GM18867 (cell line): ENCODE results near the gene UBE2D2.
"Not testable (repeated sequence)": the region's sequence is repeated elsewhere in the genome, so short reads cannot be mapped to it uniquely, and the experiment has no call there.

Experiments used
- ATAC-seq: cut with Tn5 transposase; IDR thresholded peaks from one replicate; pipeline ENCODE4 v1.9.1; 2021; ENCODE audit warnings: mild to moderate bottlenecking, moderate library complexity; ENCODE audit not compliant: unreplicated experiment

UBE2D2 gene

GRCh38 chr5:139546593-139546992 is 14.5 kb upstream of the UBE2D2 start:
- not testable (repeated sequence) for ATAC-seq

- no peak for ATAC-seq
Observed at GRCh38 chr5:139549162-139549894, 11.8 kb upstream of the UBE2D2 start.

GRCh38 chr5:139550051-139550872 is 10.9 kb upstream of the UBE2D2 start:
- not testable (repeated sequence) for ATAC-seq

- no peak for ATAC-seq
Observed at GRCh38 chr5:139551191-139551889, 9.8 kb upstream of the UBE2D2 start.

DNA sequence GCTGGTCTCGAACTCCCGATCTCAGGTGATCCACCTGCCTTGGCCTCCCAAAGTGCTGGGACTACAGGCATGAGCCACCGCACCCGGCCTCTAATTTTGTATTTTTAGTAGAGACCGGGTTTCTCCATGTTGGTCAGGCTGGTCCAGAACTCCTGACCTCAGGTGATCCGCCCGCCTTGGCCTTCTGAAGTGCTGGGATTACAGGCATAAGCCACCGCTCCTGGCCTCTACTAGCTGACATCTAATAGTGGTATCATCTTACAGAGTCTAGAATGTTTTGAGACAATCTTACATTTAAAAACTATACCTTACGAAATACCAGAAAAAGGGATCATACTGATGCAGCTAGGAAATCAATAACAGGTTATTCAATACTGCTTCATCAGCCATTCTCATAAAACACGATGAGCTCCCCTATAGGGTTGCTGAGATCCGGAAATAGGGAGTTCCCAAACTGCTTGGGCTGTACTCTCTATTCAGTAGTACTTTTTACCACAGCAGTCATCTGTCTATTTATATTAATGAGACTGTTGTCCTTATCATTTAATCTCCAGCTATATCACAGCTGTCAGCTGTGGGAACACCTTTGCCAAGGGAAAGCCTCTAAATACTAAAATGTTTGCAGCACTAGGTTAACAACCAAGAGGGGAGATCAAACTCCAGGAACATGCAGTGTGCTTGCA is 8.1 kb upstream of the UBE2D2 start:
- ATAC-seq, result no peak

GRCh38 chr5:139554264-139554663 is 6.9 kb upstream of the UBE2D2 start:
- no peak for ATAC-seq

DNA sequence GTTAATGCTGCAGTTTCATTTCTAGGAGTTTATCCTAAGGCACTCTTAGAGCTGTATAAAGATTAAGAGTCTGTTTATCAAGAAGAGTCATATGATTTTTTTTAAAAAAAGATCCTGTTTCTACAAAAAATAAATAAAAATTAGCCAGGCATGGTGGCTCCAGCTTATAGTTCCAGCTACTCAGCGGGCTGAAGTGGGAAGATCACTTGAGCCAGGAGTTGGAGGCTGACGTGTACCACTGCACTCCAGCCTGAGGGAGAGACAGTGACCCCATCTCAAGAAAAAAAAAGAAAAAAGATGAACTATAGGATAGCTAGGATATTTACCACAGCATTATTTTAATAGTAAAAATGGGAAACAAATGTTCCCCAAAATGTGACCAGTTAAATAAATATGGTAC is 3.3 kb upstream of the UBE2D2 start:
- ATAC-seq, result no peak

DNA sequence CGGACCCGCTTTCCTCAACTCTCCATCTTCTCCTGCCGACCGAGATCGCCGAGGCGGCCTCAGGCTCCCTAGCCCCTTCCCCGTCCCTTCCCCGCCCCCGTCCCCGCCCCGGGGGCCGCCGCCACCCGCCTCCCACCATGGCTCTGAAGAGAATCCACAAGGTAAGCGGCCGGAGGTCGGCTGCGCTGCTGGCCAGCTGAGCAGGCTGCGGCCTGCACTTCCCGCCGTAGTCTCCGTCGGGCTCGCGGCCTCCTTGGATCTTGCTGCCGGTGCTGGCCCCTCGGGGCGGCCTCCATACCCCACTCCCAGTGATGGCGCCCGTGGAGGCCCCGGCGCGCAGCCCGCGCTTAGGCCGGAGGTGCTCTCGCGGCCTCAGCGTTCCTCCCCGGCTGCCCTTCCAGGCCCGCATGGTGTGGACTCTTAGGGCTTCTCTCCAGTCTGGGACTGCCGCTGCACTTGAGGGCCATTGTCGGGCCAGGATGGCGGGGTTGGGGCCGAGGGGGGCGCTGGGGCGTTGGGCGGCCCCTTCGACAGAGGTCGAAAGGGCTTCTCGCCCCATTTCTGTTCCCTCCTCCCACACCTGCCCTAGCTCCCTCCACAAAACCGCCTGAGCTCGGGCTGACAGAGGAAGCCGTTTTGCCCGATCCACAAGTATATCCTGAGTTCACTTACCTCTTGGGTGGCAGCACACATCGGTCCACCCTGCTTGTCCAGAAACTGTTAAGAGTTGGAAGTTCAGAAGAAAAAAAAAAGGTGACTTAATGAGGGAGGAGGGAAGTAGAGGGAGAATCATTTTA is 714 bp downstream of the UBE2D2 start:
- peak; percentile 18 for ATAC-seq

GRCh38 chr5:139562847-139563246 is 1.7 kb downstream of the UBE2D2 start:
- no peak for ATAC-seq

DNA sequence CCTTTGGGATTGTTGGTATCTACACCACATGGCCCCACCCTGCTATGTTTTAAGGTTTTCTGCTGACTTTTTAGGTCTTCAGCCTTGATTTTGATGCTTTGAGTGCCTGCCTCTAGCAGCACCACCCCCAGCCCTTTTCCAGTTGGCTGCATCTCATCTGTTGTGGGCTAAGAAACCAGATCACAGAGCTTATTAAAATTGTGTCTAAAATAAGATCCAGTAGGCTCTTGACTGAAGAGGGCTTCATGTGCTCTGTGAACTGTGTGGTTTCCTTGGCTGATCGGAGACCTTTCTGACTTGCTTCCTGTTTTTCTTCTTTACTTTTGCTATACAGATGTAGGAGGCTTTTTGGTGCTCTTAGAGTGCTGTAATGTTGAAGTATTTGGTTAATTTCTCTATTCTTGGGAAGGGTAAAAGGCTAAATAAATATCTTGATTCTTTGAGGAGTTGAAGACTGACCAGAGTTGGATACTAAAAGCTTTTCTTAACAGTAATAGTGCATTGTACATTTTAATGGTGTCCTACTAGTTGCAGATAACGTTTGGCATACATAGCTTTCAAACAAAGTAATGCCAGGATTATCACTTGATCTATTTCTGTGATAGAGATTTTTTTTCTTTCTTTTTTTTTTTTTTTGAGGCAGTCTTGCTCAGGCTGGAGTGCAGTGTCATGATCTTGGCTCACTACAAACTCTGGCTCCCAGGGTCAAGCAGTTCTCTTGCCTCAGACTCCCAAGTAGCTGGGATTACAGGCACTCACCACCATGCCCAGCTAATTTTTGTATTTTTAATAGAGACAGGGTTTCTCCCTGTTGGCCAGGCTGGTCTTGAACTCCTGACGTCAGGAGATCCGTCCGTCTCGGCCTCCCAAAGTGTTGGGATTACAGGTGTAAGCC is 4.5 kb downstream of the UBE2D2 start:
- peak; percentile 38 for ATAC-seq

GRCh38 chr5:139566611-139567010 is 5.5 kb downstream of the UBE2D2 start:
- ATAC-seq, result no peak

DNA sequence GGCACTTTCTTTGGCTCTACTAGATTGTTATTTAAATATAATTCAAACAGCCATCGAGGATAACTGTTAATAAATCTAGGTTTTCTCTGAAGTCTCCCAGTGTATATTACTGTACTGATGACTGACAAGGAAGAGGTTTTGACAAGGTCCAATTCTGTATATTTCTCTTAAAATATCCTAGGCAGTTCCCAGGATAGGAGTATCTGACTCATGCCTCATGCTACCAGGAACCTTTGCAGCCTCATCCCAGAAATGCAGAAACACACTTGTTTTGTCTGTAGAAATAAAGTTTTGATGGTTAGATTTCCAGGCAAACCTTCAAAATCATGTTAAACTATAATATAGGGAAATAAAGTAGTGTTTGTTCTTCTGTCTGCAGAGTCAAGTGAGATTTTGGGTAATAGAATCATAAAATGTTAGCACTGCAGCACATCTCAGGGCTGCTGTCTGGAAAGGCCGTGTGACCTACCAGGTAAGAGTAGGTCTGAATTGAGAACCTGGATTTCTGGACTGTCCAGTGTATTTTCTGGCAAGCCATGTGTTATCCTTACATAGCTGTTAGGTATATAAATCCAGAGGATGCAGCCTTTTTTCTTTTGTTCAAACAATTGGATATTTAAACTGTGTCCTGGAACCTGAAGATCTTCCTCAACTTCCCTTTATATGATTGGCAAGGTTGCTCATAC is 8.3 kb downstream of the UBE2D2 start:
- no peak for ATAC-seq

- no peak for ATAC-seq
Observed at GRCh38 chr5:139571543-139571942, 10.4 kb downstream of the UBE2D2 start.

DNA sequence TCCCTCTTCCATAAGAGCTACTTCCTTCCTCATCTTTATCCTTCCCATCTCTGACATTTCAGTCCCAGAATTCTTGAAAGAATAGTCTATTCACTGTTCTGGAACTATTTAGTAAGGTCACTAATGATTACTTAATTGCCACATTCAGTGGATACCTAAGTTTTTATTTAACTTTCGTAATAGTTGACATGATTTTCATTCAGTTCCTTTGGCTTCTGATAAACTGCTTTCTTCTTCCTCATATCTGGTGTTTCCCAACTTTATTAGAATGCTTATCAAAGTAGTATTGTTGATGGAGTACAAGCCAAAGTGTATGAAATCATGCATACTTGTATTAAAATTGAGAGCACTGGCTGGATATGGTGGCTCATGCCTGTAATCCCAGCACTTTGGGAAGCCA is 10.8 kb downstream of the UBE2D2 start:
- no peak for ATAC-seq

DNA sequence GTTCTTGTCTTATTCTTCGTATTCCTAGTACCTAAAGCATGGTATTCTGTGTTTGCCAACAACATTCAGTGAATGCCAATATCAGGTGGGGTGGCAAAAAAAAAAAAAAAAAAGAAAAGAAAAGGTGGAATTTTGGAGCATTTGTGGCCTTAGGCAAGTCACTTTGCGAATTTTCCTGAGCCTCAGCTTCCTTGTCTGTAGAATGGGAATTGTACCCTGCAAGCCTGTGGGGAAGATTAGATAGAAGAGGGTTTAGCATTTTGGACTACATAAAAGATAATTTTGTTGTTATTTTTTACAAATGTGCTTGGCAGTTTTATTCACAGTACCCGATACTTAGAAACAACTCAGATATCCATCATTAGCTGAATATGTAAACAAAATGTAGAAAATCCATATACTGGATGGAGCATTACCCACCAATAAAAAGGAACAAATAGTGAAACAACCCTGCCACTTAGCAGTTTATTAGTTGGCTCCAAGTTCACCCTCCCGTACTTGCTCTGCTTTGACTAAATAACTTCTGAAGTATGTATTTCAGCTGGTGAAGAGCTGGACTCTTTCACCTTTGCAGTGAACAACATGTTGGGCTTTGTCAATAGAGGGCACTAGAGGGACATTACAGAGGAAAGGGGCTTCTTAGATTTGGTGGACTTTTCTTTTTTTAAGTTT is 13.6 kb downstream of the UBE2D2 start:
- ATAC-seq, result peak; percentile 31

GRCh38 chr5:139575313-139575646 is 14.1 kb downstream of the UBE2D2 start:
- ATAC-seq, result no peak

DNA sequence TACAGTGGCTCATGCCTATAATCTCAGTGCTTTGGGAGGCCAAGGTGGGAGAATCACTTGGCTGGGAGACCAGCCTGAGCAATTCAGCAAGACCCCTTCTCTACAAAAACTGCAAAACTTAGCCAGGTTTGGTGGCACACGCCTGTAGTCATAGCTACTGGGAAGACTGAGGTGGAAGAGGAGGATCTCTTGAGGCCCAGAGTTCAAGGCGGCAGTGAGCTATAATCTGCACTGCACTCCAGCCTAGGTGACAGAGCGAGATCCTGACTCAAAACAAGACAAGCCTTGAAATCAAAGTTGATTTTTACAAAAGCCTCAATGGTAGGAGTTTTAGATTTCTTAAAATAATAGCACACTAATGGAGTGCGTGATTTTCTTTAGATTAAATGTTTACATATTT is 14.6 kb downstream of the UBE2D2 start:
- no peak for ATAC-seq

- no peak for ATAC-seq
Observed at GRCh38 chr5:139577689-139578290, 16.7 kb downstream of the UBE2D2 start.
